HL-60 (cell line): ENCODE measurements around the gene BBC3.

Source experiments
- CTCF ChIP-seq: IDR thresholded peaks from one replicate; pipeline ENCODE4 v1.5.1; 2011; ENCODE audit warnings: low read length, control low read depth, inconsistent platforms; ENCODE audit not compliant: insufficient read depth
- REST ChIP-seq: IDR thresholded peaks from 2 replicates; pipeline ENCODE4 v1.6.1; 2012; ENCODE audit warnings: low read depth; ENCODE audit not compliant: insufficient replicate concordance
- SPI1 ChIP-seq: IDR thresholded peaks from 2 replicates; pipeline ENCODE4 v1.6.1; 2012; ENCODE audit warnings: low read depth, mild to moderate bottlenecking, borderline replicate concordance

- TF ChIP-seq SPI1, result no peak; the same call in 1 of the 2 replicates
- no peak for TF ChIP-seq CTCF
- no peak for TF ChIP-seq REST
These were observed 20.9 kb downstream of the BBC3 start for GRCh38 chr19:47210180-47210490.
